ENCODE results near the gene SYCP2L.

DNA sequence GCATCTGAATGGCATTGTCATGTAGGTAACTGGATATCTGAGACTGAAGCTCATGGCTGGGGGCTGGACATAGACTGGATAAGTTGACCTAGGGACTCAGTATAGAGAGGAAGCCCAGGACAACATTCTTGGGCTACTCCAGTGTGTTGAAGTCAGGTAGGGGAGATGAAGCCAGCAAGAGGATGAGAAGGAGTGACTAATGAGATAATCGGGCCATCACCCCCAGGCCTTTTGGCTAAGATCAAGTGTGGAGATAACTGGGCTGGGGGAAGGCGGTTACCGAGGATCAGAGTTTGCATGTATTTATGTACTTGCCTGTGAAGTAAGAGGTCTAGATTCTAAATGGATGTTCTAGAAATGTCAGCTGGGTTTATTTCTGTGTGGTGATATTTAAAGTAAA is 83.9 kb downstream of the SYCP2L start:
- TF ChIP-seq EZH2 (IDR thresholded peaks at IDR 0.05; ENCODE audit: insufficient read depth, low read length): no peak
- TF ChIP-seq, protein P1, sequence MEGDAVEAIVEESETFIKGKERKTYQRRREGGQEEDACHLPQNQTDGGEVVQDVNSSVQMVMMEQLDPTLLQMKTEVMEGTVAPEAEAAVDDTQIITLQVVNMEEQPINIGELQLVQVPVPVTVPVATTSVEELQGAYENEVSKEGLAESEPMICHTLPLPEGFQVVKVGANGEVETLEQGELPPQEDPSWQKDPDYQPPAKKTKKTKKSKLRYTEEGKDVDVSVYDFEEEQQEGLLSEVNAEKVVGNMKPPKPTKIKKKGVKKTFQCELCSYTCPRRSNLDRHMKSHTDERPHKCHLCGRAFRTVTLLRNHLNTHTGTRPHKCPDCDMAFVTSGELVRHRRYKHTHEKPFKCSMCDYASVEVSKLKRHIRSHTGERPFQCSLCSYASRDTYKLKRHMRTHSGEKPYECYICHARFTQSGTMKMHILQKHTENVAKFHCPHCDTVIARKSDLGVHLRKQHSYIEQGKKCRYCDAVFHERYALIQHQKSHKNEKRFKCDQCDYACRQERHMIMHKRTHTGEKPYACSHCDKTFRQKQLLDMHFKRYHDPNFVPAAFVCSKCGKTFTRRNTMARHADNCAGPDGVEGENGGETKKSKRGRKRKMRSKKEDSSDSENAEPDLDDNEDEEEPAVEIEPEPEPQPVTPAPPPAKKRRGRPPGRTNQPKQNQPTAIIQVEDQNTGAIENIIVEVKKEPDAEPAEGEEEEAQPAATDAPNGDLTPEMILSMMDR (IDR thresholded peaks at IDR 0.05; ENCODE audit: insufficient read depth, low read depth, low read length): no peak
